H1 (cell line): Measurements from ENCODE around the gene MAPRE2. TPM values are rescaled to one million over a fixed set of nuclear protein-coding genes. Genes with fewer than 3 reads are reported as not detected.

Source experiments
- CTCF ChIA-PET: fragments of 300-600 bp; sonication (Branson Sonifier 250); formaldehyde crosslinking; loops from one replicate; lab custom pipeline; 2021; ENCODE audit not compliant: partially characterized antibody; lab: Charles Lee
- POLR2A ChIA-PET: fragments of 300-600 bp; sonication (Branson Sonifier 250); formaldehyde crosslinking; loops from one replicate; lab custom pipeline; 2021; ENCODE audit warnings: inconsistent platforms; ENCODE audit not compliant: partially characterized antibody; lab: Charles Lee
- DNase-seq, 2 experiments: peaks; one replicate each; pipeline versions ENCODE4 v3.0.0 to v3.0.0-alpha.2; 2010 to 2022; ENCODE audit warnings: low spot score in 2 of 2, low read depth in 1 of 2, mixed read lengths in 1 of 2
- FAIRE-seq: peaks from 2 replicates; lab custom pipeline; 2011; peaks lifted over from hg19 to GRCh38; lab: Jason Lieb, UNC
- H2AFZ ChIP-seq: 2 replicates; pipeline ENCODE4 v1.8.1; 2012; ENCODE audit warnings: low read length, inconsistent platforms
- H2AK5ac ChIP-seq: 2 replicates; pipeline ENCODE4 v1.6.1; 2013; ENCODE audit warnings: low read depth, low read length
- H2BK120ac ChIP-seq: replicated peaks from 2 replicates; pipeline ENCODE3; 2013; ENCODE audit warnings: low read depth, low read length, inconsistent platforms
- H2BK12ac ChIP-seq: 2 replicates; pipeline ENCODE4 v1.6.1; 2013; ENCODE audit warnings: low read depth, low read length
- H2BK15ac ChIP-seq: 2 replicates; pipeline ENCODE4 v1.6.1; 2013; ENCODE audit warnings: low read length
- H2BK20ac ChIP-seq: 2 replicates; pipeline ENCODE4 v1.6.1; 2013; ENCODE audit warnings: low read length
- H2BK5ac ChIP-seq: 2 replicates; pipeline ENCODE4 v1.6.1; 2013; ENCODE audit warnings: low read depth, low read length
- H3K14ac ChIP-seq: 2 replicates; pipeline ENCODE4 v1.6.1; 2013; ENCODE audit warnings: inconsistent platforms; ENCODE audit not compliant: insufficient read length
- H3K18ac ChIP-seq: 2 replicates; pipeline ENCODE4 v1.6.1; 2013; ENCODE audit warnings: low read length; ENCODE audit errors: extremely low read depth
- H3K23ac ChIP-seq: 2 replicates; pipeline ENCODE4 v1.6.1; 2013; ENCODE audit warnings: inconsistent platforms; ENCODE audit not compliant: insufficient read length
- H3K23me2 ChIP-seq: 2 replicates; pipeline ENCODE4 v1.6.1; 2013; ENCODE audit warnings: low read depth, low read length
- H3K27ac ChIP-seq: 2 replicates; pipeline ENCODE4 v1.6.1; 2011; ENCODE audit warnings: low read depth, low read length, inconsistent platforms
- H3K27me3 ChIP-seq, 4 experiments: replicated peaks in 1 of 4; 1 replicate in 1 of 4; 2 replicates in 3 of 4; pipeline versions ENCODE4 v1.6.1 to v1.8.1; 2011 to 2013; ENCODE audit warnings: low read length in 3 of 4, mild to moderate bottlenecking in 3 of 4, inconsistent platforms in 2 of 4, mixed read lengths in 2 of 4, moderate library complexity in 1 of 4; ENCODE audit not compliant: control insufficient read depth in 3 of 4, insufficient read depth in 3 of 4; ENCODE audit errors: extremely low read depth in 1 of 4
- H3K36me3 ChIP-seq, 4 experiments: 2 replicates each; pipeline versions ENCODE4 v1.6.1 to v1.8.1; 2011 to 2013; ENCODE audit warnings: mild to moderate bottlenecking in 4 of 4, low read length in 3 of 4, moderate library complexity in 2 of 4, control low read depth in 1 of 4, inconsistent platforms in 1 of 4; ENCODE audit not compliant: insufficient read depth in 4 of 4, control insufficient read depth in 2 of 4
- H3K4ac ChIP-seq: replicated peaks from 2 replicates; pipeline ENCODE3; 2013; ENCODE audit warnings: low read length, low read depth, mixed read lengths, inconsistent platforms; ENCODE audit not compliant: insufficient read length
- H3K4me1 ChIP-seq, 4 experiments: replicated peaks in 1 of 4; 1 replicate in 1 of 4; 2 replicates in 3 of 4; pipeline versions ENCODE4 v1.6.1 to v1.8.1; 2011 to 2013; ENCODE audit warnings: low read length in 3 of 4, inconsistent platforms in 2 of 4, mixed read lengths in 1 of 4; ENCODE audit not compliant: insufficient read depth in 4 of 4, control insufficient read depth in 3 of 4
- H3K4me2 ChIP-seq, 2 experiments: 2 replicates each; pipeline versions ENCODE4 v1.6.1 to v1.8.1; 2011 to 2013; ENCODE audit warnings: low read depth in 2 of 2, low read length in 2 of 2, control low read depth in 1 of 2, inconsistent platforms in 1 of 2, mild to moderate bottlenecking in 1 of 2; ENCODE audit not compliant: insufficient read depth in 1 of 2
- H3K4me3 ChIP-seq, 4 experiments: fragments of 200-600, 300-600 bp in 1 of 4; sonication (generic), shearing (Covaris generic), sonication (Bioruptor Twin) in 1 of 4; 2 replicates each; pipeline versions ENCODE4 v1.5.1 to v1.8.1; 2011 to 2016; ENCODE audit warnings: low read length in 4 of 4, low read depth in 3 of 4, control low read depth in 2 of 4, inconsistent platforms in 2 of 4, mild to moderate bottlenecking in 2 of 4, mixed read lengths in 1 of 4, moderate library complexity in 1 of 4; ENCODE audit not compliant: insufficient read depth in 2 of 4; ENCODE audit errors: extremely low read depth in 1 of 4
- H3K56ac ChIP-seq: replicated peaks from 2 replicates; pipeline ENCODE3; 2013; ENCODE audit warnings: low read depth, mild to moderate bottlenecking, mixed read lengths, low read length, inconsistent platforms; ENCODE audit not compliant: insufficient read length
- H3K79me1 ChIP-seq: 2 replicates; pipeline ENCODE4 v1.6.1; 2013; ENCODE audit warnings: low read depth, low read length, control low read depth
- H3K79me2 ChIP-seq, 2 experiments: 2 replicates each; pipeline versions ENCODE4 v1.6.1 to v1.8.1; 2012 to 2013; ENCODE audit warnings: low read length in 2 of 2, mild to moderate bottlenecking in 2 of 2, inconsistent platforms in 1 of 2; ENCODE audit not compliant: insufficient read depth in 2 of 2, control insufficient read depth in 1 of 2
- H3K9ac ChIP-seq, 4 experiments: replicated peaks in 1 of 4; 1 replicate in 1 of 4; 2 replicates in 3 of 4; pipeline versions ENCODE4 v1.6.1 to v1.8.1; 2011 to 2013; ENCODE audit warnings: low read depth in 3 of 4, low read length in 3 of 4, control low read depth in 2 of 4, mild to moderate bottlenecking in 2 of 4, moderate library complexity in 2 of 4, inconsistent platforms in 1 of 4; ENCODE audit errors: extremely low read depth in 1 of 4
- H3K9me3 ChIP-seq, 2 experiments: 2 replicates each; pipeline versions ENCODE4 v1.6.1 to v1.8.1; 2012 to 2013; ENCODE audit warnings: mild to moderate bottlenecking in 2 of 2, moderate library complexity in 2 of 2, control low read depth in 1 of 2, inconsistent platforms in 1 of 2, low read depth in 1 of 2, low read length in 1 of 2, mixed read lengths in 1 of 2; ENCODE audit not compliant: insufficient read depth in 2 of 2
- H4K20me1 ChIP-seq, 2 experiments: replicated peaks in 1 of 2; 2 replicates each; pipeline versions ENCODE3 to v1.8.1; 2011 to 2013; ENCODE audit warnings: inconsistent platforms in 2 of 2, low read length in 2 of 2, mild to moderate bottlenecking in 1 of 2; ENCODE audit not compliant: insufficient read depth in 2 of 2, control insufficient read depth in 1 of 2
- H4K5ac ChIP-seq: 2 replicates; pipeline ENCODE4 v1.6.1; 2013; ENCODE audit warnings: low read length, low read depth, mixed read lengths, inconsistent platforms; ENCODE audit not compliant: insufficient read length
- H4K8ac ChIP-seq: 2 replicates; pipeline ENCODE4 v1.8.0; 2013; ENCODE audit warnings: mild to moderate bottlenecking, moderate library complexity, low read length, inconsistent platforms; ENCODE audit not compliant: insufficient read depth; ENCODE audit errors: extremely low read depth
- H4K91ac ChIP-seq: replicated peaks from 2 replicates; pipeline ENCODE3; 2013; ENCODE audit warnings: low read length, mixed read lengths, inconsistent platforms; ENCODE audit not compliant: insufficient read length
- SIRT6 ChIP-seq: IDR thresholded peaks from one replicate; pipeline ENCODE4 v1.7.1; 2012; ENCODE audit warnings: low read length, inconsistent platforms
- WGBS, 2 experiments: shearing (Covaris generic) in 1 of 2; methylation state at CpG; one replicate each; pipeline versions ENCODE4 v1.1.6 to v1.1.7; 2013 to 2015; ENCODE audit warnings: low lambda C conversion rate in 2 of 2, mixed read lengths in 2 of 2, inconsistent platforms in 1 of 2, low coverage in 1 of 2, missing lambda C conversion rate in 1 of 2; ENCODE audit not compliant: insufficient replicate concordance in 2 of 2, insufficient coverage in 1 of 2, insufficient read length in 1 of 2; ENCODE audit errors: extremely low coverage in 1 of 2, missing lambda C conversion rate in 1 of 2; 5-methylcytosine and 5-hydroxymethylcytosine counted together
- polyA plus RNA-seq, 7 experiments: library from polyadenylated mRNA; depleted of rRNA in 3 of 7; stranded (reverse) in 5 of 7; unstranded in 2 of 7; fragments of >200 nt in 5 of 7; fragments of 200-250 nt in 2 of 7; gene quantifications; 1 replicate in 5 of 7; 2 replicates in 1 of 7; 4 replicates in 1 of 7; pipeline versions ENCODE4 v1.2.1 to v1.2.3, GENCODE V29; 2011 to 2013; ENCODE audit warnings: missing spikeins in 2 of 7, mixed read lengths in 2 of 7
- total RNA-seq: library from RNA; stranded (reverse); fragmentation: NEBNext Ultra II Directional; extraction: Animal tissue kit (Norgen Biotek cat#: 25700); gene quantifications from 2 replicates; pipeline ENCODE4 v1.2.1, GENCODE V29; 2021

MAPRE2 gene
- total and polyA plus RNA-seq, 2 of the 8 experiments (the other 6 are each of a cell fraction or from before 2014, with no cell fraction given) = 32.6 to 33.1 TPM

DNA sequence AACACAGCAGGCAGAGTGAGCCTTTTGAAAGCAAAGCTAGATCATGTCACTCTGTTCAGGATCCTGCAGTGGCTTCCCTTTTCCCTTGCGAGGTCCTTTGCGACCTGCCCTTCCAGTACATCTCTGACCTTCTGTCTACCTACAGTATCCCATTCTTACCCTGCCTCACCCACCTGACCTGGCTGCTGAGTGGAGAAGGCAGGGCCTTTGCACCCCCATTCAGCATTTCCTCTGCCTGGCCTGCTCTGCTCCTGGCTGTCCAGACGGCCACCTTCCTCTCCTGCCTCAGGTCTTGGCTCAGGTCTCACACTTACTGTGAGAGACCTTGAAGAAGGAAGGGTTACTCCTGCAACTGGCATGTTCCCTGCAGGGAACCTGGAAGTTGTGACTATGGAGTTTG lies 77.4 kb downstream of the MAPRE2 start:
- Histone ChIP-seq H3K27me3 (no peaks in the 10 kb centered on the region), H3K4me2 (no peak overlapping the region), H4K91ac (no peak overlapping the region), H4K20me1 (peaks cover 0 to 2% of the 10 kb centered on the region in 2 experiments), H3K4ac (no peak overlapping the region), H3K9ac (no peak overlapping the region), H4K5ac (no peak overlapping the region), H2BK12ac (peak overlapping the region; percentile 42; the same call in 1 of the 2 replicates), H2BK120ac (no peak overlapping the region), H2AK5ac (no peak overlapping the region), H3K9me3 (no peaks in the 10 kb centered on the region), H2BK20ac (no peak overlapping the region), H2AFZ (no peak overlapping the region), H3K27ac (no peak overlapping the region), H2BK15ac (no peak overlapping the region), H3K4me3 (no peak overlapping the region), H3K4me1 (peaks cover 0 to 11% (median 5%) of the 10 kb centered on the region in 4 experiments; a peak in 6 of 7 replicates), H3K79me2 (no peaks in the 10 kb centered on the region), H3K14ac (no peak overlapping the region), H4K8ac (no peak overlapping the region), H2BK5ac (no peak overlapping the region; the same call in 1 of the 2 replicates), H3K36me3 (no peaks in the 10 kb centered on the region), H3K23ac (no peak overlapping the region), H3K79me1 (no peaks in the 10 kb centered on the region; the same call in 1 of the 2 replicates), H3K56ac (no peak overlapping the region), H3K18ac (no peak overlapping the region), H3K23me2 (no peaks in the 10 kb centered on the region)
- 81% methylated on average over 3 of the region's 3 CpGs; no CpG with 5 or more reads in 1 of the 2 experiments for WGBS, 2 experiments
- ChIA-PET POLR2A (no interaction called here), CTCF (interaction anchor here (0.5 to 2.1 kb wide), 6 partner anchors 8 to 113 kb away, joined by 3 to 12 read pairs (median 4); no protein-coding TSS in a partner anchor)
- DNase-seq = no peak
- no peak for TF ChIP-seq SIRT6
- no peak for FAIRE-seq
